Measurements from ENCODE around the gene DISP2.

DNA sequence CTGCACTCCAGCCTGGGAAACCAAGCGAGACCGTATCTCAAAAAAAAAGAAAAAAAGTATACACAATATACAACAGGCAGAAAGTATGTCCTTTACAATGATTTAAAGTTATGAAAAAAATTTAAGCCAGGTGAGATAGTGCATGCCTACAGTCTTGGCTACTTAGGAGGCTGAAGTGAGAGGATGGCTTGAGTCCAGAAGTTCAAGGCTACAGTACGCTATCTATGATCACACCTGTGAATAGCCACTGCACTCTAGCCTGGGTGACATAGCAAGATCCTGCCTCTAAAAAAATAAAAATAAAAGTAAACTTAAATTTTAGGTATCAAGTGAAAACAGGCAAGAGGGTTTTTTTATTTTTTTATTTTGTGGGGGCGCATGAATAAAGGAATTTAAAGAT is 21.4 kb downstream of the DISP2 start:
- TF ChIP-seq, protein P1, sequence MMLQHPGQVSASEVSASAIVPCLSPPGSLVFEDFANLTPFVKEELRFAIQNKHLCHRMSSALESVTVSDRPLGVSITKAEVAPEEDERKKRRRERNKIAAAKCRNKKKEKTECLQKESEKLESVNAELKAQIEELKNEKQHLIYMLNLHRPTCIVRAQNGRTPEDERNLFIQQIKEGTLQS (IDR thresholded peaks at IDR 0.05; ENCODE audit: insufficient read depth, low read depth, low read length), result no peak
- TF ChIP-seq CTCF (IDR thresholded peaks at IDR 0.05; ENCODE audit: control extremely low read depth in 1 of 3, insufficient read depth in 1 of 3, low read depth in 1 of 3, low read length in 3 of 3) (no peak), GTF2F1 (IDR thresholded peaks at IDR 0.05; ENCODE audit: borderline replicate concordance, low read depth, low read length) (no peak), SRF (IDR thresholded peaks at IDR 0.05; ENCODE audit: low read depth, low read length) (no peak), RAD21 (IDR thresholded peaks at IDR 0.05 in 1 of 2, conservative IDR thresholded peaks at IDR 0.05 in 1 of 2; ENCODE audit: low read depth in 2 of 2, low read length in 2 of 2) (no peak), POLR2AphosphoS5 (IDR thresholded peaks at IDR 0.05; ENCODE audit: low read depth, low read length) (no peak), JUND (IDR thresholded peaks at IDR 0.05; ENCODE audit: low read length) (no peak), NANOG (IDR thresholded peaks at IDR 0.05; ENCODE audit: insufficient read depth, low read depth, low read length, poor library complexity, severe bottlenecking) (no peak), YY1 (IDR thresholded peaks at IDR 0.05; ENCODE audit: low read depth, low read length) (no peak), SP2 (IDR thresholded peaks at IDR 0.05; ENCODE audit: low read length) (no peak), EZH2 (IDR thresholded peaks at IDR 0.05; ENCODE audit: low read depth, low read length, severe bottlenecking) (no peak)
- TF ChIP-seq, protein P2, sequence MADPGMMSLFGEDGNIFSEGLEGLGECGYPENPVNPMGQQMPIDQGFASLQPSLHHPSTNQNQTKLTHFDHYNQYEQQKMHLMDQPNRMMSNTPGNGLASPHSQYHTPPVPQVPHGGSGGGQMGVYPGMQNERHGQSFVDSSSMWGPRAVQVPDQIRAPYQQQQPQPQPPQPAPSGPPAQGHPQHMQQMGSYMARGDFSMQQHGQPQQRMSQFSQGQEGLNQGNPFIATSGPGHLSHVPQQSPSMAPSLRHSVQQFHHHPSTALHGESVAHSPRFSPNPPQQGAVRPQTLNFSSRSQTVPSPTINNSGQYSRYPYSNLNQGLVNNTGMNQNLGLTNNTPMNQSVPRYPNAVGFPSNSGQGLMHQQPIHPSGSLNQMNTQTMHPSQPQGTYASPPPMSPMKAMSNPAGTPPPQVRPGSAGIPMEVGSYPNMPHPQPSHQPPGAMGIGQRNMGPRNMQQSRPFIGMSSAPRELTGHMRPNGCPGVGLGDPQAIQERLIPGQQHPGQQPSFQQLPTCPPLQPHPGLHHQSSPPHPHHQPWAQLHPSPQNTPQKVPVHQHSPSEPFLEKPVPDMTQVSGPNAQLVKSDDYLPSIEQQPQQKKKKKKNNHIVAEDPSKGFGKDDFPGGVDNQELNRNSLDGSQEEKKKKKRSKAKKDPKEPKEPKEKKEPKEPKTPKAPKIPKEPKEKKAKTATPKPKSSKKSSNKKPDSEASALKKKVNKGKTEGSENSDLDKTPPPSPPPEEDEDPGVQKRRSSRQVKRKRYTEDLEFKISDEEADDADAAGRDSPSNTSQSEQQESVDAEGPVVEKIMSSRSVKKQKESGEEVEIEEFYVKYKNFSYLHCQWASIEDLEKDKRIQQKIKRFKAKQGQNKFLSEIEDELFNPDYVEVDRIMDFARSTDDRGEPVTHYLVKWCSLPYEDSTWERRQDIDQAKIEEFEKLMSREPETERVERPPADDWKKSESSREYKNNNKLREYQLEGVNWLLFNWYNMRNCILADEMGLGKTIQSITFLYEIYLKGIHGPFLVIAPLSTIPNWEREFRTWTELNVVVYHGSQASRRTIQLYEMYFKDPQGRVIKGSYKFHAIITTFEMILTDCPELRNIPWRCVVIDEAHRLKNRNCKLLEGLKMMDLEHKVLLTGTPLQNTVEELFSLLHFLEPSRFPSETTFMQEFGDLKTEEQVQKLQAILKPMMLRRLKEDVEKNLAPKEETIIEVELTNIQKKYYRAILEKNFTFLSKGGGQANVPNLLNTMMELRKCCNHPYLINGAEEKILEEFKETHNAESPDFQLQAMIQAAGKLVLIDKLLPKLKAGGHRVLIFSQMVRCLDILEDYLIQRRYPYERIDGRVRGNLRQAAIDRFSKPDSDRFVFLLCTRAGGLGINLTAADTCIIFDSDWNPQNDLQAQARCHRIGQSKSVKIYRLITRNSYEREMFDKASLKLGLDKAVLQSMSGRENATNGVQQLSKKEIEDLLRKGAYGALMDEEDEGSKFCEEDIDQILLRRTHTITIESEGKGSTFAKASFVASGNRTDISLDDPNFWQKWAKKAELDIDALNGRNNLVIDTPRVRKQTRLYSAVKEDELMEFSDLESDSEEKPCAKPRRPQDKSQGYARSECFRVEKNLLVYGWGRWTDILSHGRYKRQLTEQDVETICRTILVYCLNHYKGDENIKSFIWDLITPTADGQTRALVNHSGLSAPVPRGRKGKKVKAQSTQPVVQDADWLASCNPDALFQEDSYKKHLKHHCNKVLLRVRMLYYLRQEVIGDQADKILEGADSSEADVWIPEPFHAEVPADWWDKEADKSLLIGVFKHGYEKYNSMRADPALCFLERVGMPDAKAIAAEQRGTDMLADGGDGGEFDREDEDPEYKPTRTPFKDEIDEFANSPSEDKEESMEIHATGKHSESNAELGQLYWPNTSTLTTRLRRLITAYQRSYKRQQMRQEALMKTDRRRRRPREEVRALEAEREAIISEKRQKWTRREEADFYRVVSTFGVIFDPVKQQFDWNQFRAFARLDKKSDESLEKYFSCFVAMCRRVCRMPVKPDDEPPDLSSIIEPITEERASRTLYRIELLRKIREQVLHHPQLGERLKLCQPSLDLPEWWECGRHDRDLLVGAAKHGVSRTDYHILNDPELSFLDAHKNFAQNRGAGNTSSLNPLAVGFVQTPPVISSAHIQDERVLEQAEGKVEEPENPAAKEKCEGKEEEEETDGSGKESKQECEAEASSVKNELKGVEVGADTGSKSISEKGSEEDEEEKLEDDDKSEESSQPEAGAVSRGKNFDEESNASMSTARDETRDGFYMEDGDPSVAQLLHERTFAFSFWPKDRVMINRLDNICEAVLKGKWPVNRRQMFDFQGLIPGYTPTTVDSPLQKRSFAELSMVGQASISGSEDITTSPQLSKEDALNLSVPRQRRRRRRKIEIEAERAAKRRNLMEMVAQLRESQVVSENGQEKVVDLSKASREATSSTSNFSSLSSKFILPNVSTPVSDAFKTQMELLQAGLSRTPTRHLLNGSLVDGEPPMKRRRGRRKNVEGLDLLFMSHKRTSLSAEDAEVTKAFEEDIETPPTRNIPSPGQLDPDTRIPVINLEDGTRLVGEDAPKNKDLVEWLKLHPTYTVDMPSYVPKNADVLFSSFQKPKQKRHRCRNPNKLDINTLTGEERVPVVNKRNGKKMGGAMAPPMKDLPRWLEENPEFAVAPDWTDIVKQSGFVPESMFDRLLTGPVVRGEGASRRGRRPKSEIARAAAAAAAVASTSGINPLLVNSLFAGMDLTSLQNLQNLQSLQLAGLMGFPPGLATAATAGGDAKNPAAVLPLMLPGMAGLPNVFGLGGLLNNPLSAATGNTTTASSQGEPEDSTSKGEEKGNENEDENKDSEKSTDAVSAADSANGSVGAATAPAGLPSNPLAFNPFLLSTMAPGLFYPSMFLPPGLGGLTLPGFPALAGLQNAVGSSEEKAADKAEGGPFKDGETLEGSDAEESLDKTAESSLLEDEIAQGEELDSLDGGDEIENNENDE (IDR thresholded peaks at IDR 0.05; ENCODE audit: insufficient replicate concordance, low read length), result no peak

All from H1 (cell line).